Measurements from ENCODE around the gene SH2D3C.
A peak's percentile ranks its signal among the peaks of the same experiment; 100 is the strongest.

The SH2D3C gene

GRCh38 chr9:127716412-127716811, 62.1 kb downstream of the SH2D3C start:
- no peak for DNase-seq

DNA sequence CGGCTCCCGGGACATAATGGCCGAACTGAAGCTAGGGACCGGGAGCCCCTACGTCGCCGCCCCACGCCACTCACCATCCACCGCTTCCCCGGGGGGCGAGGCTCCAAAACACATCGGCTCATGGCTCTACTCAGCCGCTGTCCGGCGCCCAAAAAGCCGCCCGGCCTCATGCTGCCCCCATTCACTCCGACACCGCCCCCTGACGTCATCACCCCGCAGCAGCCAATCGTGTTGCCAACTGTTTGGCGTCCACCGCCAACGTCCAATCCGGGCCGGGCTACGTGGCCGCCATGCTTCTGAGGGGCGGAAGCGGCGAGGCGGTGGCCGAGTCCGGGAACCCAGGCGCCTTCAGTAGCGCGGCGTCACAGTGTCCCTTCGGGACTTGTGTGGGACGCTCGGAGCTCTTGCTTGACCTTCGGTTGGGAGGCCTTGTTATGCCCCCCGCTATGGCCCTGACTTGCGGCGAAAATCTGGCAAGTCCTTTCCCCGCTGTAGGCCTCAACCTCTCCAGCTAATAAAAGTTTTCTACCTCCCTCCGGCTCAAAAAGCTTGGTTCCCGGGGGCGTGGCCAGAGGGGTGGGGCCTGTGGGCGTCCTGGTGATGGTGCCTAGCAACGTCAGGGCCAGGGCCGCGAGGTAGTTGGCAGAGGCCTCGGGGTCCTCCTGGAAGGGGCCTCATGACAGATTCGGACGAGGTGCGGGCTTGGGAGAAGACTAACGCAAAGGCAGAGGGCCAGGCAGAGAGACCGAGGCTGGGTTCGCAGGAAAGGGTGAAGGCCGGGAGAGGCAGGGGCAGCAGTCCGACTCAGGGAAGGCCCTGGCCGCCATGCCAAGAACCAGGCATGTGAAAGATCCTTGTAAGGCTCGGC, 62.8 kb downstream of the SH2D3C start, which contains the start of the genes PTRH1 and TTC16:
TSS of gene PTRH1 (minus strand) at position 194 of the 868 bp plus-strand sequence. CDS start at position 170, 24 bp downstream.
TSS of gene TTC16 (plus strand) at position 610 of the 868 bp plus-strand sequence. CDS start at position 677, 67 bp downstream.
- DNase-seq: peak; percentile 95

DNA sequence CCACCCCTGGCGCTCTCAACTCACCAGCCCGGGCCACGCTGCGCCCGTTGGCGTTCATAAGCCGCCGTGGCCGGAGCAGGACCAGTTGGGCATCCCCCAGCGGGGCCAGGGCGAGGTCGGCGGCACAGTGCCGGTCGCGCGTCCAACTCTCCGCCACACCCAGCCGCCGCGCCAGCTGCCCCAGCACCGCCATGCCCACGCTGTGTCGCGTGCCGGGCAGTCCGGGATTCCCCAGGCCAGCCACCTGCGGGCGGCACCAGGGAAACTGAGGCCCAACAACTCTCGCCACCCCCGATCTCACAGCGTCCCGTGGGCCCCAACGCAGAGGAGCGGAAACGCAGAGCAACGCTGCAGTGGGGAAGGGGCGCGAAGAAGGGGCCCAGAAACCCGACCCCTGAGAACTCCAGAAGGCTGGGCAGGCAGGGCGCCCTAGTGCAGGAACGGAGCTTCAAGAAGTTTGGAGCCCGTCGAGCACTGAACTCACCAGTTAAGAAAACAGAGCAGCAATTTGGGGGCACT, 63.5 kb downstream of the SH2D3C start:
- peak in 1 of 2 experiments; percentile 64 for DNase-seq

- DNase-seq: no peak
These were observed 64.3 kb downstream of the SH2D3C start for GRCh38 chr9:127714020-127714750.

- DNase-seq: no peak
These were observed 65.6 kb downstream of the SH2D3C start for GRCh38 chr9:127712867-127713266.

- DNase-seq: no peak
These were observed 66.1 kb downstream of the SH2D3C start for GRCh38 chr9:127712371-127712770.

GRCh38 chr9:127711831-127712274, 66.6 kb downstream of the SH2D3C start:
- DNase-seq: peak; percentile 56 to 79

DNA sequence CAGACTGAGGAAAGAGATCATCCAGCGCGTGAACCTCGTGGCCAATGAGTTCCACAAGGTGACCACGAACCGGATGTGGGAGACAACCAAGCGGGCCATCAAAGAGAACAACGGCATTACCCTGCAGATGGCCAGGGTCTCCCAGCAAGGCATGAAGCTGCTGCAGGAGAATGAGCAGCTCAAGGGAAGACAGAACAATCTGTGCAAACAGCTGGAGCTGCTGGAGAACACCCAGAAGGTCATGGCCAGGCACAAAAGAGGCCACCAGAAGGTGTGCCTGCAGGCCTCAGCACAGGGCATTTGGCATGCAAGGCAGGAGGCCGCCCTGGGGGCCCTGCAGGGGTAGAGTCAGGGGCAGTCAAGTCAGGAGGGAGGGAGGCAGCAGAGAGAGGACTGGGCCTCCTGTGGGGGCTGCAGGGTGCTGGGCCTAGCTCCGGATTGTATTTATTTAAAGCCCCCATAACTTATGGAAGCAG, 67.2 kb downstream of the SH2D3C start:
- DNase-seq: peak in 1 of 2 experiments; percentile 71

GRCh38 chr9:127710204-127710783, 68.2 kb downstream of the SH2D3C start:
- no peak for DNase-seq

- DNase-seq: no peak
These were observed 69.4 kb downstream of the SH2D3C start for GRCh38 chr9:127708952-127709587.

DNA sequence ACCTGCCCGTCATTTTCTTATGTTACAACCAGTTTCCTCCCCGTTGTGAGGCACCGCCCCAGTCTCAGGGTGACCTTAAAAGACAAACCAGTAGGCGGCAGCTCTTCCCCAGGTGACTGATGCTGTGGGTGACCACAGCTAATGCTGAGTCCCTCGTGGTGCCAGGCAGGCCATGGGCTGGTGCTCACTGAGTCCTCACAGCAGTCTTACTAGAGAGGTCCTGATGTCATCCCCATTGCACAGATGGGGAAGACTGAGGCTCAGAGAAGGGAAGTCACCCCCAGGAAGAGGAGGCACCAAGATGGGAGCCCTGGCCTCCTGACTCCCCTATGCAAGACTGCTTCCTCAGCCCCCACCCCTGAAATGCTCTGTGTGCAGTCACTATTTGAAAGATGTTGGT, 70.7 kb downstream of the SH2D3C start:
- DNase-seq: no peak

GRCh38 chr9:127706836-127707241, 71.6 kb downstream of the SH2D3C start, which contains the start of gene CFAP157:
Gene CFAP157 (plus strand): TSS chr9:127706988. CDS start chr9:127707032, 44 bp downstream.
- no peak for DNase-seq

GRCh38 chr9:127705577-127706379, 72.7 kb downstream of the SH2D3C start:
- DNase-seq: no peak

DNA sequence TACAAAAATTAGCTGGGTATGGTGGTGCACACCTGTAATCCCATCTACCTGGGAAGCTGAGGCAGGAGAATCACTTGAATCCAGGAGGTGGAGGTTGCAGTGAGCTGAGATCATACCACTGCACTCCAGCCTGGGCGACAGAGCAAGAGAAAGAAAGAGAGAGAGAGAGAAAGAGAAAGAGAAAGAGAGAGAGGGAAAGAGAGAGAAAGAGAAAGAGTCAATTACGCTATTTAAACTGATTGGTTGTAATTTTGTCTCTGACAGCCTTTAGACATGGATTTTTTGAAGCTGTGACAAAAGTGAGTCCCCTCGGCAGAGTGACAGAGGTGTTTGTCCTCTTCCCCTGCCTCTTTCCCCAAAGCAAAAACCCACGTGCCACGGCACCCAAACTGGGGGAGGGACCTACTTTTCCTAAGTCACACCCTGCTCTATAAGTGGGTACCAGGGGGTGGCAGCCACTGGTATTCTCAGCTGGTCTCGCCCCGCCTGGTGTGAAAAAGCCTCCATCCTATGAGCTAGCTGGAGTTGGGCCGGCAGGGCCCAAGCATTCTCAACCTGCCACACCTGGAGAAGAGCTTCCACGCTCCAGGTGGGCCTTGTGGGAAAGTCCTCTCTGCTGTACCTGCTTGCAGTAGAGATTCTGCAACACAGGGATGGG, 75.0 kb downstream of the SH2D3C start:
- no peak for DNase-seq

DNA sequence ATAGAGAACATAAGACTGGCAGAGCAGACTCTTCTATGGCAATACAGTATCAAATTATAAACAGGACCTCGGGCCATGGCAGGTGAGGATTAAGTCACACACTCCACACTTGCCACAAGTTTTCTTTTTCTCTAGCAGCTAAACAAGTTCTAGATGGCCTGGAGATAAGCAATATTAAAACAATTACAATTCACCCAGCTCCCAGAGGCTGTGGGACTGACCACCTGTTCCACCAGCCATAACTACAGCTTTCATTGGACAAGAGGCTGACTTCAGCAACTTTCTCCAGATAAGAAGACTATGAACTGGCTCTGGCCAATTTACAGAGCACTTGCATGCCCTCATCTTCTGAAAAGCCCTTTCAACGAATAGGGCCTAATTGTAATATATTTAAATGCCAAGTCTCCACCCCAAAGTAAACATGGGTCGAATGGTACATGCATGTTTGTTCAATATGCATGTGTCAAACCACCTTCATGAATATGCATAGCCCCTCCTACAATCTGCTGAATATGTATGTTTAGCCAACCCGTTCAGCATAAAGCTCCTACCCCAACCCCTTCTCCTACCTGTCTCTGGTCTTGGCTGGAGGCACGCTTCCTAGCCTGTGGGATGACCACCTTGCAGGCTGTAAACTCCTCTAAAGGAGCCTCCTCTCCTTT, 77.7 kb downstream of the SH2D3C start:
- DNase-seq: no peak

DNA sequence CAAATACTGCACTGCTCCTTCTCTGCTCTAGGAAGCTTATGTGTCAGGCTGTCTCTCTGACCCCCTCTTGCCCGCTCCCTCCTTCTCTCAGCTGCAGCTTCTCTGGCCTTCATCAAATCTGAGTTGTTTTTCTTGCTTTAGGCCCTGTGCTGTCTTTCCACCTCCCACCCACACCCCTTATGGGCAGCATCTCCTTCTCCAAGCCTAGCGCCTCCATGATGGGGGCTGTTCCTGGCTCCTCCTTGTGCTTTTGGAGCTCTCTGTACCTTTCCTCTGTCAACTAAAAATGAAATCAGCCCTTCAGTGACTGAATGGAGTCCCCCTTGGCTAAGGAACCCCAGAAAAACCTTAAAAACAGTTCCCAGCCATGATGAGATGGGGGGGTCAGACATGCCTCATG, 78.3 kb downstream of the SH2D3C start:
- no peak for DNase-seq

GRCh38 chr9:127698985-127699670, 79.3 kb downstream of the SH2D3C start:
- no peak for DNase-seq

DNA sequence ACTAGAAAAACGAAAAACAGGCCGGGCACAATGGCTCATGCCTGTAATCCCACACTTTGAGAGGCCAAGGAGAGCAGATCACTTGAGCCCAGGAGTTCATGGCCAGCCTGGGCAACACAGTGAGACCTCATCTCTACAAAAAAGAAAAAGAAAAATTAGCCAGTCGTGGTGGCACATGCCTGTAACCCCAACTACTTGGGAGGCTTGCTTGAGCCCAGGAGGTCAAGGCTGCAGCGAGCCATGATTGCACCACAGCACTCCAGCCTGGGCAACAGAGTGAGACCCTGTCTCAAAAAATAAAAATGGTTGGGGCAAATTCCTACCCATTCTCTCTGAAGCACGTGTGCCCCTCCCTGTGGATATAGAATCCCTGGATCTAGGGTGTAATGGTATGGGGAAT, 80.1 kb downstream of the SH2D3C start:
- DNase-seq: no peak

GRCh38 chr9:127697575-127697974, 80.9 kb downstream of the SH2D3C start:
- DNase-seq: no peak

Measured in NCI-H524 (cell line).